HepG2 (cell line): Measurements from ENCODE around the gene INKA2. TPM values are rescaled to one million over a fixed set of nuclear protein-coding genes. Genes with fewer than 3 reads are reported as not detected.

ENCODE experiments used
- BORCS8-MEF2B ChIP-seq: sonication (generic); formaldehyde crosslinking; IDR thresholded peaks from 2 replicates; pipeline ENCODE4 v1.8.0; 2022; ENCODE audit warnings: mild to moderate bottlenecking, missing genetic modification reagents
- CCAR2 ChIP-seq: fragments of 200-400 bp; formaldehyde crosslinking; optimal IDR thresholded peaks from 2 replicates; pipeline ENCODE3; 2018; ENCODE audit warnings: low read depth, mild to moderate bottlenecking, low read length, moderate library complexity
- ZNF780A ChIP-seq: sonication (generic); formaldehyde crosslinking; IDR thresholded peaks from 2 replicates; pipeline ENCODE4 v1.8.0; 2022; ENCODE audit warnings: mild to moderate bottlenecking, missing genetic modification reagents, moderate library complexity
- polyA plus RNA-seq, 8 experiments: library from polyadenylated mRNA; depleted of rRNA in 3 of 8; stranded (reverse) in 7 of 8; unstranded in 1 of 8; fragments of >200 nt; fragmentation: Illumina TruSeq in 4 of 8; extraction: Trizol in 4 of 8; gene quantifications; 2 replicates each; pipeline versions ENCODE4 v1.2.1 to v1.2.3, GENCODE V29; 2011 to 2016; ENCODE audit warnings: low read depth in 4 of 8, missing spikeins in 1 of 8, mixed read lengths in 1 of 8; ENCODE audit not compliant: insufficient read depth in 1 of 8
- total RNA-seq, 5 experiments: library from RNA; depleted of rRNA; stranded (reverse); fragments of >200 nt; fragmentation: Illumina TruSeq; extraction: Trizol; gene quantifications; 2 replicates each; pipeline ENCODE4 v1.2.3, GENCODE V29; 2016; ENCODE audit warnings: low read depth in 1 of 5
- TF ChIP-seq, protein P1 (sequence below): sonication (generic); formaldehyde crosslinking; IDR thresholded peaks from 2 replicates; pipeline ENCODE4 v1.4.0; 2020; ENCODE audit warnings: mild to moderate bottlenecking, missing genetic modification reagents
- TF ChIP-seq, protein P2 (sequence below): sonication (generic); formaldehyde crosslinking; IDR thresholded peaks from 2 replicates; pipeline ENCODE4 v1.4.0; 2020; ENCODE audit warnings: mild to moderate bottlenecking, missing genetic modification reagents

INKA2 gene
- total and polyA plus RNA-seq, 2 of the 13 experiments (the other 11 are each of a cell fraction or from before 2014, with no cell fraction given), result 2.6 to 4.6 TPM

DNA sequence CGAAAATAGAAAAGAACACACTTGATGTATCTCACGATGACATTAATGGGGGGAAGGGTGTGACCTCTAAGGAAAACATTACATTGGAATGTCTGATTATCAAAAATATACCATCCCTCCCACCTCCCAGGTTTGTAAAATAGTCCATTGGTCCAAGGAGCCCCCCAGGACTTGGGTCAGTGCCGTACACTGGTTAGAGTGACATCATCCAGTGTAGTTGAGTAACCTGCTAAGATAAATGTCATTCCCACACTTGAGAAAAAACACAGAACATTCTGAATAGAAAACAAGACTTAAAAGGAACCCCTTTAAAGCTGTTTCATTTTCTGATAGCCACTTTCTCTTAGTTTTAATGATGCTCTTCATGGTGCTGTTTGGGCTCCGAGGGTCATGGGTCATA, 31.7 kb upstream of the INKA2 start (continued):
- TF ChIP-seq, protein P1, sequence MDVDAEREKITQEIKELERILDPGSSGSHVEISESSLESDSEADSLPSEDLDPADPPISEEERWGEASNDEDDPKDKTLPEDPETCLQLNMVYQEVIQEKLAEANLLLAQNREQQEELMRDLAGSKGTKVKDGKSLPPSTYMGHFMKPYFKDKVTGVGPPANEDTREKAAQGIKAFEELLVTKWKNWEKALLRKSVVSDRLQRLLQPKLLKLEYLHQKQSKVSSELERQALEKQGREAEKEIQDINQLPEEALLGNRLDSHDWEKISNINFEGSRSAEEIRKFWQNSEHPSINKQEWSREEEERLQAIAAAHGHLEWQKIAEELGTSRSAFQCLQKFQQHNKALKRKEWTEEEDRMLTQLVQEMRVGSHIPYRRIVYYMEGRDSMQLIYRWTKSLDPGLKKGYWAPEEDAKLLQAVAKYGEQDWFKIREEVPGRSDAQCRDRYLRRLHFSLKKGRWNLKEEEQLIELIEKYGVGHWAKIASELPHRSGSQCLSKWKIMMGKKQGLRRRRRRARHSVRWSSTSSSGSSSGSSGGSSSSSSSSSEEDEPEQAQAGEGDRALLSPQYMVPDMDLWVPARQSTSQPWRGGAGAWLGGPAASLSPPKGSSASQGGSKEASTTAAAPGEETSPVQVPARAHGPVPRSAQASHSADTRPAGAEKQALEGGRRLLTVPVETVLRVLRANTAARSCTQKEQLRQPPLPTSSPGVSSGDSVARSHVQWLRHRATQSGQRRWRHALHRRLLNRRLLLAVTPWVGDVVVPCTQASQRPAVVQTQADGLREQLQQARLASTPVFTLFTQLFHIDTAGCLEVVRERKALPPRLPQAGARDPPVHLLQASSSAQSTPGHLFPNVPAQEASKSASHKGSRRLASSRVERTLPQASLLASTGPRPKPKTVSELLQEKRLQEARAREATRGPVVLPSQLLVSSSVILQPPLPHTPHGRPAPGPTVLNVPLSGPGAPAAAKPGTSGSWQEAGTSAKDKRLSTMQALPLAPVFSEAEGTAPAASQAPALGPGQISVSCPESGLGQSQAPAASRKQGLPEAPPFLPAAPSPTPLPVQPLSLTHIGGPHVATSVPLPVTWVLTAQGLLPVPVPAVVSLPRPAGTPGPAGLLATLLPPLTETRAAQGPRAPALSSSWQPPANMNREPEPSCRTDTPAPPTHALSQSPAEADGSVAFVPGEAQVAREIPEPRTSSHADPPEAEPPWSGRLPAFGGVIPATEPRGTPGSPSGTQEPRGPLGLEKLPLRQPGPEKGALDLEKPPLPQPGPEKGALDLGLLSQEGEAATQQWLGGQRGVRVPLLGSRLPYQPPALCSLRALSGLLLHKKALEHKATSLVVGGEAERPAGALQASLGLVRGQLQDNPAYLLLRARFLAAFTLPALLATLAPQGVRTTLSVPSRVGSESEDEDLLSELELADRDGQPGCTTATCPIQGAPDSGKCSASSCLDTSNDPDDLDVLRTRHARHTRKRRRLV (CRISPR knock-in tag), result no peak
- TF ChIP-seq, protein P2, sequence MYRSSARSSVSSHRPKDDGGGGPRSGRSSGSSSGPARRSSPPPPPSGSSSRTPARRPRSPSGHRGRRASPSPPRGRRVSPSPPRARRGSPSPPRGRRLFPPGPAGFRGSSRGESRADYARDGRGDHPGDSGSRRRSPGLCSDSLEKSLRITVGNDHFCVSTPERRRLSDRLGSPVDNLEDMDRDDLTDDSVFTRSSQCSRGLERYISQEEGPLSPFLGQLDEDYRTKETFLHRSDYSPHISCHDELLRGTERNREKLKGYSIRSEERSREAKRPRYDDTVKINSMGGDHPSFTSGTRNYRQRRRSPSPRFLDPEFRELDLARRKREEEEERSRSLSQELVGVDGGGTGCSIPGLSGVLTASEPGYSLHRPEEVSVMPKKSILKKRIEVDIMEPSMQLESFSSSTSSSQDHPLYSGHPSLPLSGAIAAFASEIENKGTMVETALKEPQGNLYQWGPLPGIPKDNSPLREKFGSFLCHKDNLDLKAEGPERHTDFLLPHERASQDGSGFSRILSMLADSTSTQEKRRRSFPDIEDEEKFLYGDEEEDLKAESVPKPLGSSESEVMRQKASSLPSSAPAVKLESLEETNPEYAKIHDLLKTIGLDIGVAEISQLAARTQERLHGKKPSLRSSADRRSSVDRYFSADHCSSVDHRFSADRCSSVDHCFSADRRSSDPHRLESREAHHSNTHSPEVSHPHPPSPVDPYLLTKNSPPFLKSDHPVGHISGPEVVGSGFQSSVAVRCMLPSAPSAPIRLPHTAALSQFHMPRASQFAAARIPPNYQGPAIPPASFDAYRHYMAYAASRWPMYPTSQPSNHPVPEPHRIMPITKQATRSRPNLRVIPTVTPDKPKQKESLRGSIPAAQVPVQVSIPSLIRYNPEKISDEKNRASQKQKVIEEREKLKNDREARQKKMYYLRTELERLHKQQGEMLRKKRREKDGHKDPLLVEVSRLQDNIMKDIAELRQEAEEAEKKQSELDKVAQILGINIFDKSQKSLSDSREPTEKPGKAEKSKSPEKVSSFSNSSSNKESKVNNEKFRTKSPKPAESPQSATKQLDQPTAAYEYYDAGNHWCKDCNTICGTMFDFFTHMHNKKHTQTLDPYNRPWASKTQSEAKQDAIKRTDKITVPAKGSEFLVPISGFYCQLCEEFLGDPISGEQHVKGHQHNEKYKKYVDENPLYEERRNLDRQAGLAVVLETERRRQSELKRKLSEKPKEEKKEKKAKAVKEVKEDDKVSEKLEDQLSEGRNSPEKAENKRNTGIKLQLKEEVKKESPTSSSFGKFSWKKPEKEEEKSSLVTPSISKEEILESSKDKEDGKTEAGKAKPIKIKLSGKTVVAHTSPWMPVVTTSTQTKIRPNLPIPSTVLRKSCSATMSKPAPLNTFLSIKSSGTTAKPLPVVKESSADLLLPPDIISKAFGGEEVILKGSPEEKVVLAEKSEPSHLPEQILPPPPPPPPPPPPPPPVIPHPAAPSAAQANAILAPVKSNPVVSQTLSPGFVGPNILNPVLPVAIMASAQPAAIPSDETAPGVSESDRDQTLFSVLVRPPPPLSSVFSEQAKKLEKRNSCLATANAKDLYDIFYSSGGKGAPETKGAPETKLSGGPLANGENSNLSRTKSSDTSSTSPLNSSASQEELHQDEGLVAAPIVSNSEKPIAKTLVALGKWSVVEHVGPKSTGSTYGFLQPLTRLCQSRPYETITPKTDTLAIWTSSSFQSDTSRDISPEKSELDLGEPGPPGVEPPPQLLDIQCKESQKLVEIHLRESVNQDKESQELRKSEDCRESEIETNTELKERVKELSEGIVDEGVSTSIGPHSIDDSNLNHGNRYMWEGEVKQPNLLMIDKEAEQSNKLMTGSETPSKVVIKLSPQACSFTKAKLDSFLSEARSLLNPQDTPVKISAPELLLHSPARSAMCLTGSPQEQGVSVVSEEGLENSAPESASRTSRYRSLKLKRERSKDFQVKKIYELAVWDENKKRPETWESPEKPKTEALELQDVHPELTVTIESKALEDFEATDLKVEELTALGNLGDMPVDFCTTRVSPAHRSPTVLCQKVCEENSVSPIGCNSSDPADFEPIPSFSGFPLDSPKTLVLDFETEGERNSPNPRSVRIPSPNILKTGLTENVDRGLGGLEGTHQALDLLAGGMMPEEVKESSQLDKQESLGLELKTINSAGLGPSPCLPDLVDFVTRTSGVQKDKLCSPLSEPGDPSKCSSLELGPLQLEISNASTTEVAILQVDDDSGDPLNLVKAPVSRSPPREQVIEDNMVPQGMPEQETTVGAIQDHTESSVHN (CRISPR knock-in tag), result no peak
- no peak for TF ChIP-seq BORCS8-MEF2B (CRISPR knock-in tag)
- no peak for TF ChIP-seq ZNF780A
- no peak for TF ChIP-seq CCAR2
- TF ChIP-seq, all 625 proteins: peak for 0
